SHP77 (cell line): ENCODE measurements around the gene SLC25A29.
"Not testable (repeated sequence)": the region's sequence is repeated elsewhere in the genome, so short reads cannot be mapped to it uniquely, and the experiment has no call there.

Experiments used
- DNase-seq, 2 experiments: peaks; one replicate each; lab custom pipeline; 2025; lab: John Stamatoyannopoulos, UW

SLC25A29 gene

GRCh38 chr14:100293497-100294212 is 12.6 kb downstream of the SLC25A29 start:
- DNase-seq = no peak

DNA sequence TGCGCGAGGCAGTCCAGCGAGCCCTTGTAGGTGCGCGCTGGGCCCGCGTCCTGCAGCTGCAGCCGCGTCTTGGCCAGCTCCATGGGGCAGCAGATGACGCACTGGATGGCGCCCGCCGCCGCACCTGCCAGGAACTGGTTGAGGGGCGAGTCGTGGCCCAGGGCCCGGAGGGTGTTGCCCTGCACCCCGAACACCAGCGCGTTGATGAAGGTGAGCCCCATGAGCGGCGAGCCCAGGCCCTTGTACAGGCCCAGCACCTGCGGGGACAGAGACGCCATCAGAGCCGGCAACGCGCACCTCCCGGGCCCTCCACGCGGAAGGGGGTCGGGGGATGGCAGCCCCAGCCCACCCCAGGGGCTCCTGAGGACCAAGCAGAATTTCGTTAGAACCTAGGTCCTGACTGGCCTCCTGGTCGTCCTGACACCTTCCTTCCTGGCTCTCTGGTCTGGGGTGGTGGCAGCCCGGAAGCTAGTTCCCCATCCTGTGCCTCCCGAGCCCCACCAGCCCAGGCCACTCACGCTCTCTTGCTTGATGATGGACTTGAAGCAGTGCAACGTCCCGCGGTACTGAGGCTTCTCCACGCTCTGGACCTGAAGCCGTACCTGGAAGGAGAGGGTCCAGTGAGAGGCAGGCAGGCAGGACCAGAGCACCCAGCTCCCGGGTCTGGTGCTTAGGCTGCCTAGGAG is 13.3 kb downstream of the SLC25A29 start:
- no peak for DNase-seq

DNA sequence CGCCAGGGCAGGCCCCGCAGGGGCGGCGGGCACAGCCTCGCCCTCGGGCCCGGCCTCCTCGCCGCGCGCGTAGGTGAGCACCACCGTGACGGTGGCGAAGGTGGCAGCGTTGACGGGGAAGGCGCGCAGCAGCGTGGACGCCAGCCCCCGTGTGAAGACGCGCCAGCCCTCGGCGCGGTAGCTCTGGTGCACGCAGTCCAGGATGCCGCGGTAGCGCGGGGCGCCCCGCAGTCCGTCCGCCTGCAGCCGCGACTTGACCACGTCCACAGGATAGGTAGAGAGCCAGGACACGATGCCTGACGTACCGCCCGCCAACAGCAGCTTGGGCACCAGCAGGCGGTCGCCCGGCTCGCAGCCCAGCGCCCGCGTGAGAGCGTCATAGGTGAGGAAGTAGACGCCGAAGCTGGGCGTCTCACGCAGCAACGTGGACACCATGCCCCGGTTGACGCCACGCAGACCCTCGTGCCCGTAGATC is 13.9 kb downstream of the SLC25A29 start:
- no peak for DNase-seq

DNA sequence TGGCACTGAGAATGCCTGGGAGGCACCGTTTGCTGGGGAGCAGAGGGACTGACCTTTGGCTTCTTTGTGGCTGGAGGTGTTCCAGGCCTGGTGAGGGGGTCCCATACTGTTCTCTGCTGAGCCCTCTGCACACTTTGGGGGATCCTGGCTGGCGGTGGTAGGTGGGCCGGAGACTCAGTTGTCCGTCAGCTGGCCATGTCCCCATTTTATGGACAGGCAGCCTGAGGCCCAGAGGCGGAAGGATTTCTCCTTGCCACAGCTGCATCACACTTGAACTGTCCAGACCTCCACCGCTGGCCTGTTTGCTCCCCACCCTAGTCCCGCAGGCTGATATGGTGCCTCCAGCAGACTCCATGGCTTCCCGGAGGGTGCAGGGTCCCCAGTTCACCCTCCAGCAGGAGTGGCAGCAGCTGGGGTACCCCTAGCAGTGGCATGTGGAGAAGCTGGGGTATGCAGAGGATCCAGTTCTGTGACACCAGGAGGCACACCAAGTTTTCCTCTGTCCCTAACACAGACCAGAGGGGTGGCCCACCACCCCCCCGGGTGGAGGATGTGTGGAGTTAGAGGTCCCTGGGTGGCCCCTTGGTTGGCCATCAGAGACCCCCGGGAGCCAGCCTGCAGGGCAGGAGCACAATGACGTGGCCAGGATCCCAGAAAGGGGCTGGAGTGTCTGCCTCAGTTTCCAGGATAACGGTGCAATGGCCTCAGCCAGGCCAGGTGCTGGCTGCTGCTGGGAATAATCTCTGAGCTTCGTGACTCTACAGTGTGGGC is 14.8 kb downstream of the SLC25A29 start:
- no peak for DNase-seq

- DNase-seq = no peak
Measured at GRCh38 chr14:100290607-100291304, 15.5 kb downstream of the SLC25A29 start.

DNA sequence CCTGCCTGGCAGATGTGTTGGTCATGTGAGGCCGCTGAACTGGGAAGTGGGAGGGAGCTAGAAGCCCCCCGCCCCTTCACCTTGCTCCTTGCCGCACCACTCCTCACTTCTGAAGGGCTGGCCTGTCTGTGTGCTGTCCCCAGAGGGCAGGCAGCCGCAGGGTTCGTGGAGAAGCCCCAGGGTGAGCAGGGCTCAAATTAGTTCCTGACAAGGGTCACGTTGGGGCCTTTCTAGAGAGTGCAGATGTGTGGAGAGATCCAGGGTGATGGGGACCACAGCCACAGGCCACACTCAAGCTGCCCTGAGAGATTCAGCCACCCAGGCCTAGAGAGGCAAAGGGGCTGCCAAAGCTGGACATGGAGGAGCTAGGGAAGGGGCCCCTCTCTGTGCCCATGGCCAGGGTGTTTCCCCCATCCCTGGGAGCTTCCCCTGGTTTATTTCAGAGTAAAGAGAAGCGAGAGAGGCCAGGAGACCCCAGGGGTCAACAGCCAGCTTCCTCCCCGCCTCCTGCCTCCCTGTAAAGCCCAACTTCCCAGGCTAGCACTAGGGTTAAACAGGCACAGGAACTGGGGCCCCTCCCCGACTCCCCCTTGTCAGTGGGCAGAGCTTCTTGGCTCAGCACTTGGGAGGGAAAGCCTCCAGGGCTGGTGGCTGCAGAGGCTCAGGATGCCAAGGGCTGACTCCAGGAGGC is 16.2 kb downstream of the SLC25A29 start:
- DNase-seq = no peak

- DNase-seq = no peak
Measured at GRCh38 chr14:100288382-100289185, 17.7 kb downstream of the SLC25A29 start.

- DNase-seq = not testable (repeated sequence)
Measured at GRCh38 chr14:100287998-100288295, 18.3 kb downstream of the SLC25A29 start.

DNA sequence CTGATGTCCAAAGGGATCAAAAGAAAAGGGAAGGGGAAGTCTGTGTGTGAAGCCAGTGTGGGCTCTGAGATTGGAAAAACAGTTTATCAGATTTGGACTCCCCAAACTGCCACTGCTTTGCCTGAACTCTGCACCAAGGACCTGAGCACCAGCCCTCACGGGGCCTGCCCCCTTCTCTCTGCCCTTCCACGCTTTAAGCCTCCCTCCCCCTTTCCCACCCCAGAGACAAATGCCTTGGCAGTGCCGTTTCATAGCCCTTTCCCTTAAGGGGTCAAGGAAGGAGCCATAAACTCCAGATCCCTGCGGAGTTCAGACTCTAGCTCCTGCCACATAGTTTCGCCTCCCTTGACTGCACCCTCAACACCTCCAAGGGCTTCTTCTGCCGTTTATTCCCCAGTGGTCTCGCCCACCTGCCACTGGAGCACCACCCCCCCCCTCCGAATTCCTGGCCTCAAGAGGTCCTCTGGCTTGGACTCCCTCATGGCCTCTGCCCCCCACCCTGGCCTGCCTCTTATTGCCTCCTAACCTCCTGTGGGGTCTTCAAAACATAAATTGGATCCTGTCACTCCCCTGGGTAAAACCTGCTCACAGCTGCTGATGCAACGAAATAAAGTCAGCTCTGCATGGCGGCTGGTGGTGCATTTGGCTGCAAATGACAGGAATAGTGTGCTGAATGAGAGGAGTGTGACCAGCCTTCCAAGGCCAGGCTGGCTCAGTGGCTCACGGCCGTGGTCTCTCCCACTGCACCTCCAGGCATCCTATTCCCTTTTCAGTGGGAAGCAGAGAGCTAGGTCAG is 18.8 kb downstream of the SLC25A29 start:
- no peak for DNase-seq

GRCh38 chr14:100286484-100287191 is 19.6 kb downstream of the SLC25A29 start:
- DNase-seq = no peak

- DNase-seq = no peak
Measured at GRCh38 chr14:100285913-100286400, 20.3 kb downstream of the SLC25A29 start.

GRCh38 chr14:100285021-100285912 is 21.0 kb downstream of the SLC25A29 start:
- peak; percentile 23 to 40 for DNase-seq

GRCh38 chr14:100283984-100284881 is 22.0 kb downstream of the SLC25A29 start:
- no peak for DNase-seq

GRCh38 chr14:100283436-100283835 is 22.8 kb downstream of the SLC25A29 start:
- DNase-seq = not testable (repeated sequence)

DNA sequence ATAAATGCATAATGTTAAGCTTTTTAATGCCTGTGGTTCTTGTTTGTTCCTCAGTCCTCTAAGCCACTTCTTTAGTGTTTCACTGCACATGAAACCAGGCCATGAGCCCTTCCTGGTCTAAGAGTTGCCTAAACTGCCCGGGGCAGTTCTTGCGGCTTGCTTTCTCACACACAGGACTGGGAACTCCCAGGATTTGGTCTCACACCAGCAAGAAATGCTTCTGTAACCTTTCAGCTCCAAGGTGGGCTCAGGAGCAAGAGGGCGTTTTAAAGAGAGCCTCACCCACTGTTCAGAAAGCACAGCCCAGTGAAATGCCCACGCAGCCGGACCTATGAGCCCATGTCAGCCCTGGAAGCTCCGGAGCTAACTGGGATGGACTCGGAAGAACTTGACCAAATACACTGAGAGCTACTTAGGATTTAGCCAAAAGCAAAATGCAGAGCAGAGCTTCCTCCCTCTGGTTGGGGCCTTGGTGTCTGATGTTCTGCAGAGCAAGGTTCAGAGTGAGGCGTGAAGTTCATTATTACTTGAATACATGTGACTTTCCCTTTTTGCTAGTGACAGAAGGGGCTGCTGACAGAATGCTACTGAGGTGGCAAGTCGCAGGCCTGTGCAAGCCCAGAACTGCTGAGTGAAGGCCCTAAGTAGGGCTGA is 23.4 kb downstream of the SLC25A29 start:
- DNase-seq = no peak

DNA sequence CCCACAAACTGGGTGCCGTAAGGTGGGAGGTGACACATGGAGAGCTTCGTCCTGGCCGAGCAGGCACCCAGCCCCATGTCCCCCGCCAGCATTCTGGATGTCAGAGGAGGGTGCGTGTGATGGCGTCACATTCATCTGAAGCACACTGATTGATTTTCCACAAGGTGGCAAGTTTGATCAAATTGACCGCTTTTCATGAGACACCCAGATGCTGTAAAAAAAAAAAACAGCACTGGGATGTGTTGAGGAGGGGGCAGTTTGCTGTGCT is 24.2 kb downstream of the SLC25A29 start:
- no peak for DNase-seq
